Heart right ventricle (tissue), 16 donors: Measurements from ENCODE around the gene FGF9. TPM values are rescaled to one million over a fixed set of nuclear protein-coding genes. Genes with fewer than 3 reads are reported as not detected.

ENCODE experiments used
- ATAC-seq, 8 donors: fragments of 200-7000 bp; cut with Tn5 transposase; one replicate each; pipeline ENCODE4 v1.9.1; 2020; ENCODE audit warnings: mild to moderate bottlenecking in 8 of 8, moderate library complexity in 8 of 8, moderate number of reproducible peaks in 1 of 8
- DNase-seq, 2 donors: peaks; one replicate each; pipeline ENCODE4 v3.0.0-alpha.2; 2020
- H3K27ac ChIP-seq, 10 donors: fragments of 200-600 bp; sonication (generic) in 2 of 10; one replicate each; pipeline versions ENCODE4 v1.5.0 to v1.8.0; 2020 to 2022; ENCODE audit warnings: mild to moderate bottlenecking in 3 of 10
- H3K27me3 ChIP-seq, 7 donors: fragments of 200-600 bp; one replicate each; pipeline ENCODE4 v1.8.0; 2021 to 2022; ENCODE audit warnings: mild to moderate bottlenecking in 2 of 7
- H3K36me3 ChIP-seq, 9 donors: fragments of 200-600 bp; sonication (generic) in 1 of 9; one replicate each; pipeline versions ENCODE4 v1.5.0 to v1.8.0; 2020 to 2022; ENCODE audit warnings: mild to moderate bottlenecking in 2 of 9
- H3K4me1 ChIP-seq, 9 donors: fragments of 200-600 bp; sonication (generic) in 1 of 9; one replicate each; pipeline versions ENCODE4 v1.5.0 to v1.8.0; 2020 to 2022; ENCODE audit warnings: mild to moderate bottlenecking in 4 of 9
- H3K4me3 ChIP-seq, 10 donors: fragments of 200-600 bp; sonication (generic) in 2 of 10; one replicate each; pipeline versions ENCODE4 v1.5.0 to v1.8.0; 2020 to 2022; ENCODE audit warnings: mild to moderate bottlenecking in 7 of 10, moderate library complexity in 2 of 10
- H3K9me3 ChIP-seq, 11 donors: fragments of 200-600 bp in 10 of 11; sonication (generic) in 2 of 11; one replicate each; pipeline versions ENCODE4 v1.5.0 to v1.8.0; 2013 to 2022; ENCODE audit warnings: mild to moderate bottlenecking in 2 of 11, control low read depth in 1 of 11, moderate library complexity in 1 of 11
- CTCF ChIP-seq, 9 donors: fragments of 200-600 bp; sonication (generic) in 2 of 9; IDR thresholded peaks; one replicate each; pipeline versions ENCODE4 v1.5.0 to v1.8.0; 2021 to 2022; ENCODE audit warnings: antibody characterized with exemption in 9 of 9, mild to moderate bottlenecking in 5 of 9, moderate library complexity in 1 of 9
- WGBS, 2 donors: extraction: QIAGEN DNeasy Blood & Tissue Kit; methylation state at CpG; one replicate each; pipeline ENCODE4 v1.1.7; 2013; ENCODE audit warnings: inconsistent platforms in 1 of 2; 5-methylcytosine and 5-hydroxymethylcytosine counted together
- intact Hi-C, 10 donors: fragments of 100-400 bp; cut with DNase I; formaldehyde crosslinking; loops; one replicate each; pipeline versions ENCODE4 v1.11.1 to v1.14.2; 2022
- polyA plus RNA-seq, 2 donors: library from polyadenylated mRNA; stranded (reverse); fragments of 200-250 nt; gene quantifications; one replicate each; pipeline ENCODE4 v1.2.3, GENCODE V29; 2013
- total RNA-seq, 10 donors: library from RNA; stranded (reverse); fragmentation: NEBNext Ultra II Directional in 3 of 10; extraction: Animal tissue kit (Norgen Biotek cat#: 25700) in 3 of 10; gene quantifications; one replicate each; pipeline versions ENCODE4 v1.2.1 to v1.2.4, GENCODE V29; 2021 to 2023
- donor health status: Arrhythmogenic right ventricular cardiomyopathy.
- donor health status: ischemic (EF 13 %, LVEDD 7.1; RV severe dilation, severe dysfunction).
- donor health status: healthy with polysubstance abuse.
- donor health status: DM: no; HTN: yes; CAD: no.
- donor health status: DM: no; HTN: no; CAD: no.
- donor health status: ischemic (EF 25% LVEDD 6.9; RV normal size, moderate dysfunction).
- donor health status: ischemic (EF 25% LVEDD 5.7; RV mildly dilated, moderate dysfunction).
- donor health status: healthy.
- donor health status: DM: yes; HTN: yes; CAD: no.
- donor health status: Ischemic cardiomyopathy.
- donor health status: ischemic (EF 35%, LVEDD 5.7; RV mildly dilated, moderate dysfunction).
- donor health status: nonischemic (EF 11% LVEDD 7.7; RV severe dilation, severe dysfunction).
- donor health status: DM: yes; HTN: yes; CAD: no.
- donor health status: PGD.
- donor health status: ischemic (EF 29% LVEDD 5.4; RV normal size, mild dysfunction).
- donor health status: nonischemic (EF 23%, LVEDD 6.1; RV moderate dilation, normal function).

FGF9 gene
- total and polyA plus RNA-seq, 12 donors = 0.96 to 14.0 (median 9.3) TPM

GRCh38 chr13:21683034-21683733 lies 12.3 kb downstream of the FGF9 start:
- H3K4me1 ChIP-seq = peaks cover 0 to 7% (median 0%) of the 10 kb centered on the region in 9 donors
- ATAC-seq = peak in 7 of 8 donors; percentile 34 to 87 (median 79)
- intact Hi-C loops = no loop called here

GRCh38 chr13:21684576-21684975 lies 13.7 kb downstream of the FGF9 start:
- TF ChIP-seq CTCF (IDR thresholded peaks at IDR 0.05) = no peak
- ATAC-seq = no peak
- intact Hi-C loops = no loop called here
- WGBS, 2 donors = 27 to 43% methylated on average over 2 of the region's 2 CpGs
- Histone ChIP-seq H3K9me3 (no peaks in the 10 kb centered on the region), H3K4me3 (no peak overlapping the region), H3K4me1 (peaks cover 0 to 14% (median 0%) of the 10 kb centered on the region in 9 donors), H3K27me3 (peaks cover 0 to 14% (median 0%) of the 10 kb centered on the region in 7 donors), H3K36me3 (no peaks in the 10 kb centered on the region), H3K27ac (no peak overlapping the region)
- DNase-seq = no peak

More at GRCh38 chr13:21683034-21683733, 12.3 kb downstream of the FGF9 start:
- no peaks in the 10 kb centered on the region for H3K36me3 ChIP-seq
- no peak for TF ChIP-seq CTCF (IDR thresholded peaks at IDR 0.05)
- peaks cover 0 to 22% (median 0%) of the 10 kb centered on the region in 7 donors for H3K27me3 ChIP-seq
- peak overlapping the region in 5 of 10 donors; percentile 58 to 76 (median 62) for H3K27ac ChIP-seq
- DNase-seq = no peak
- no peak overlapping the region for H3K4me3 ChIP-seq
- 84 to 89% methylated on average over 6 of the region's 6 CpGs for WGBS, 2 donors
- no peaks in the 10 kb centered on the region for H3K9me3 ChIP-seq

- 66 to 69% methylated on average over 7 of the region's 7 CpGs for WGBS, 2 donors
Measured at GRCh38 chr13:21685485-21686064, 14.7 kb downstream of the FGF9 start.

More at GRCh38 chr13:21685485-21686064, 14.7 kb downstream of the FGF9 start:
- TF ChIP-seq CTCF (IDR thresholded peaks at IDR 0.05) = no peak
- H3K9me3 ChIP-seq = no peaks in the 10 kb centered on the region
- intact Hi-C loops = no loop called here
- peaks cover 0 to 14% (median 0%) of the 10 kb centered on the region in 7 donors for H3K27me3 ChIP-seq
- no peak for DNase-seq
- peak in 2 of 8 donors; percentile 38 to 47 for ATAC-seq
- H3K4me1 ChIP-seq = peaks cover 0 to 18% (median 0%) of the 10 kb centered on the region in 9 donors
- no peak overlapping the region for H3K27ac ChIP-seq
- H3K36me3 ChIP-seq = no peaks in the 10 kb centered on the region
- no peak overlapping the region for H3K4me3 ChIP-seq
